Measurements from ENCODE around the gene MLLT1.

Gene MLLT1

DNA sequence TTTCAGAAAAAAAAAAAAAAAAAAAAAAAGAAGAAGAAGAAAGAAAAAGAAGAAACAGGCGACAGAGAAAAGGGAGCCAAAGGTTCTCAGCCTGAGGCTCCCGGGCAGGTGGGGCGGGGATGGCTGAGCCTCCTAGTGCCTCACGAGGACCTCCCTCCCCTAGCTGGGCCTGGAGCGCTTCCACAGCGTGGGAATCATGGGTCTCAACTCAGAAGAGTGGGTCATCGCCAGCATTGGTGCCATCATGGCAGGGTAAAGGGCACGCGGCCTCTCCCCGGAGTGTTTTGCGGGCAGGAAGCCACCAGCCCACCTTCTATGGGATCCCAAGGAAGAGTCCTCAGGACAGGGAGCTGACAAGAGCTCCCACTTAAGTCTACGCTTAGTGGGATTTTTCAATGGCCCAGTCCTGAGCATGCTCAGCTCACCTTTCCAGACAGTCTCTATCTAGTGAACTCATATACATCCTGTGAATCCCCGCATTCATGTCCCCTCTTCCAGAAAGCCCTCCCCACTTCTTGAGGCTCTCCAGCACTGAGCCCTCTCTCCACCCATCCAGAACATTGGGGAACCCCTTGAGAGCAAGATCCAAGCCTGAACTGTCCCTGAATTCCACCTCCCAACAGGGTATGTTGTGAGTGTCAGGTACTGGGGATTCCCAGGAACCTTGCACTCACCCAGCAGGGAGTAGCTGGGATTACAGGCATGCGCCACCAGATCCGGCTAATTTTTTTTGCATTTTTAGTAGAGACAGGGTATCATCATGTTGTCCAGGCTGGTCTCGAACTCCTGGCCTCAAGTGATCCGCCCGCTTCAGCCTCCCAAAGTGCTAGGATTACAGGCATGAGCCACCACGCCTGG, 74.7 kb downstream of the MLLT1 start:
- no peak for DNase-seq (ENCODE audit: low read depth)

DNA sequence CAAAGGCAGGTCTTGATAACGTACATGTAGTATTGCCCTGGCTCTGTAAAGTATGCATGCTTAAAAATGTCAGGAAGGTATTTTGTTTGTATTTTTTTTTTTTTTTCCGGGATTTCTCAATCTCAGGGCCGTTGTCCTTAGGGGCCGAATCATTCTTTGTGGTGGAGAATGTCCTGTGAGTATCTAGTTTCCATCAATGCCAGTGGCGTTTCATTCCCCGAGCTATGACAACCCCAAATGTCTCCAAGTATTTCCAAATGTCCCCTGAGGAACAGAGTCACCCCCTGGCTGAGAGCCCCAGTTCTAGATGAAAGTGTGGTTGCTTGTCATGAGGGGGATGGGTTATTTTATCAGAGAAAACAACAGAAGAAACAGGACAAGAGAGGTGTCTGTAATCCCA, 75.6 kb downstream of the MLLT1 start:
- DNase-seq (ENCODE audit: low read depth): no peak

GRCh38 chr19:6199240-6199994, 80.4 kb downstream of the MLLT1 start:
- DNase-seq (ENCODE audit: low read depth): peak; percentile 99

GRCh38 chr19:6198896-6199239, 80.9 kb downstream of the MLLT1 start:
- DNase-seq (ENCODE audit: low read depth): no peak

- DNase-seq (ENCODE audit: low read depth): no peak
Measured at GRCh38 chr19:6196361-6196760, 83.4 kb downstream of the MLLT1 start.

- DNase-seq (ENCODE audit: low read depth): no peak
Measured at GRCh38 chr19:6188811-6189210, 91.0 kb downstream of the MLLT1 start.

DNA sequence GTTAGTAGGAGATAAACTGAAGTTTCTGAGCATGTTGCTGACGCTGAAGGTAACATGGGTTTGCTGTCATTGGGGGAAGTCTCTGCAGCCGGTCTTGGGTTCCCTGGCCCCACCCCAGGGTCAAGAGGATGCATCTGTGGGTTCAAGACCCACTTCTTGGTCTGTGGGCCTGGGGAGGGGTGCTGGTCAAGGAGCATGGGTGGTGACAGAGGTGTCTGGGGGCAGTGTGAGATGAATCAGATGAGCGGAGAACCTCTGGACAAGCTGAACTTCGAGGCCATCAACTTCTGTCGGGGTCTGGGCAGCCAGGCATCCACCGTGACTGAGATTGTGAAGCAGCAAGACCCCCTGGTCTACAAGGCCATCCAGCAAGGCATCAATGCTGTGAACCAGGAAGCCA, 92.4 kb downstream of the MLLT1 start:
- no peak for DNase-seq (ENCODE audit: low read depth)

GRCh38 chr19:6185835-6186834, 93.6 kb downstream of the MLLT1 start:
- no peak for DNase-seq (ENCODE audit: low read depth)

DNA sequence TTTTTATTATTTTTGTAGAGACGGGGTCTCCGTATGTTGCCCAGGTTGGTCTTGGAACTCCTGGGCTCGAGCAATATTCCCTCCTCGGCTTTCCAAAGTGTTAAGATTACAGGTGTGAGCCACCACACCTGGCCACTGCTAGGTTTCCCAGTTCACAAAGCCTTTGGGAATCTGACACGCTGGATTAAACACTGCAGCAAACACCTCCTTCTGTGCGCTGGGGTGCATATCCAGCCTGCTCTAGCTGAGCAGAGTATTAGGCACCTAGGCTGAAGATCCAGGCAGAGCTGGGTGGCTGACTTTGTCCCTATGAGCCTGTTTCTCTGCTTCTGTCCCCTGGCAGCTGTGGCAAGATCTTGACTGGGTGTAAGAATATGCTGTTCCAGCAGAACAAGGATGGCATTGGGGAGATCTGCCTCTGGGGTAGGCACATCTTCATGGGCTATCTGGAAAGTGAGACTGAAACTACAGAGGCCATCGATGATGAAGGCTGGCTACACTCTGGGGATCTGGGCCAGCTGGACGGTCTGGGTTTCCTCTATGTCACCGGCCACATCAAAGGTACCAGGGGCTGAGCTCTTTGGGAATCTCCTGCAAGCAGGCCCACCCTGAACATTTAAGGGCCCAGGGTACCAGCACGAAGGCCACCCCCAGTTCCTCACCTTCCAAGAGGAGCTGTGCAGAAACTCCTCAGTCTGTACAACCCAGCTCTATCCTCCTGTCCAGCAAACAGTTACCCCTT, 94.5 kb downstream of the MLLT1 start:
- no peak for DNase-seq (ENCODE audit: low read depth)

DNA sequence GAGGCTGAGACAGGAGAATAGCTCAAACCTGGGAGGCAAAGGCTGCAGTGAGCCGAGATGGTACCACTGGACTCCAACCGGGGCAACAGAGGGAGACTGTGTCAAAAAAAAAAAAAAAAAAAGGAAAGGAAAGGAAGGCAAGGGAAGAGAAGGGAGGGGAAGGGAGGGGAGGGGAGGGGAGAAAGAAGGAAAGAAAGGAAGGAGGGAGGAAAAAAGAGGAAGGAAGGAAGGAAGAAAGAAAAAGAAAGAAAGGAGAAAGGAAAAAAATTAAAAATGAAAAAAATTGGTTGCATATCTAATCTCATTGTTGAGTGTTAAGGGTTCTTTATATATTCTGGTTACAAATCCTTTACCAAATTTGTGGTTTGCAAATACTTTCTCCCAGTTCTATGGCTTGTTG, 98.7 kb downstream of the MLLT1 start:
- DNase-seq (ENCODE audit: low read depth): no peak

GRCh38 chr19:6173190-6173589, 106.6 kb downstream of the MLLT1 start:
- no peak for DNase-seq (ENCODE audit: low read depth)

DNA sequence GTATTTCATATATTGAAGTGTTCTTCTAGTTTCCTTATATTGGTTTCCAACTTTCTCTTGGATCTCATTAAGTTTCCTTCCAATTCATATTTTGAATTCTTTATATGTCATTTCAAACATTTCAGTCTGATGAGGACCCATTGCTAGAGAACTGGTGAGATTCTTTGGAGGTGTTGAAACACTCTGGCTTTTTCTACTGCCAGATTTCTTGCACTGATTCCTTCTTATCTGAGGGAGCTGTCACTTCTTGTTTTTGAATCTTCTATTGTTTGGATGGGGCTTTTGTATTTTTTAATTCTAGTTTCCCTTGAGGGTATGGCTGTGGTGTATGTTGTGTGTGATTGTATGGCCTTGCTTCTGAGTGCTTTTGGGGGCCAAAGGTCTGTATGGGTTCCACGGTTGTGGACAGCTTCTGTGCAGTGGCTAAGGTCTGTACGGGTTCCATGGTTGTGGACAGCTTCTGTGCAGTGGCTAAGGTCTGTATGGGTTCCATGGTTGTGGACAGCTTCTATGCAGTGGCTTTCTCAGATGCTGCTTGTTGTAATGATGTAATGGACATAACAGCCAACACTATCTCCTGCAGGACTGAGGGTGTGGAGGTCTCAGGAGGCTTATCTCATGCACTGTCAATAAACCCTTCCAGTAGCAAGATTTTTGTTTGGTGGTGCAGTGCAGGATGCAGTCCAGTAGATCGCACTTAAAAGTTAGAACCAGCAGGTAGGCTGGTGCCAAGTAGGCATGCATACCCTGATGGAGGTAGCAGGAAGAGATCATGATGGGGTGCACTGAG, 107.5 kb downstream of the MLLT1 start:
- no peak for DNase-seq (ENCODE audit: low read depth)

DNA sequence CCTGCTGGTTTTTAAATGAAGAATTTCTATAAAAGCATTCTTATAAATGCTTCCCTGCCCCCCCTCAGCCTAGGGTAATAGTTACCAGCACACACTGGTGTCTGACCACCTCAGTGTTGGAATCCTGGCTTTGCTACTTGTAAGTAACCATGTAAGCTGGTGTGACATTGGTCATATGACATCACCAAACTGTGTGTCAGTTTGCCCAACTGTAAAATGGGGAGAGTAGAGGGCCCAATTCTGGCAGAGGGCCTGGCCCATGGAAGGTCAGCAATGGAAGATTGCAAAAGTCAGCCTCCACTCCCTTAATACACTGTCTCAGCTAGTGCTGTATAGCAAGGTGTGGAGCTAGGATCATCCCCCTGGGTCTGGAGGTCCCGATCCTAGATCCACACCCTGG, 112.7 kb downstream of the MLLT1 start:
- DNase-seq (ENCODE audit: low read depth): no peak

DNA sequence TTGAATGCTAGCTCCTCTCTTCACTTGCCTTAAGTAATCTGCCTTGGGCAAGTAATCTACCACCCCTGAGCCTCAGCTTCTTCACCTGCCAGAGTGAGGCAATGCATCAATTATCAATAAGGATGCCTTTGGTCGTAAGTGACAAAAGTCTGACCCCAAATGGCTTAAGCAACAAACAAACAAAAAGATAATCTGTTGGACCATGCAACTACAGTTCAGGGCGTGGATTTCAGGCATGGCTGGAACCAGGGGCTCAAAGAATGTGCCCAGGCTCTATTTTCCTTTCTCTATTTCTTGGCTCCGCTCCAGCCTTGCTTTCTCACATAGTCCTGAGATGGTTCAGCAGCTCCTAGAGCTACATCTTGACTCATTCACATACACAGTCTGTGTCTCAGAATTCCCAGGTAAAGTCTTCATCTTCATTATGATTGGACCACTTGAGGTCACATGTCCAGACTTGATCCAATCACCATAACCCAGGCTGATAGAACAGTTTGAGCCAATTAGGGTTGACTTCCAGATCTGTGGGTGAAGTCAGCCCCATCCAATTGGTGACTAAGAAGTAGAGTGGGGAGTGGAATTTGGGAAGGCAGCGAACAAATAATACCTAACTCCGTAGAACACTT, 114.8 kb downstream of the MLLT1 start:
- DNase-seq (ENCODE audit: low read depth): no peak

- DNase-seq (ENCODE audit: low read depth): peak; percentile 23
Measured at GRCh38 chr19:6161271-6161850, 118.4 kb downstream of the MLLT1 start.

All from stimulated activated CD4-positive, alpha-beta T cell treated with anti-CD3 and anti-CD28 coated beads, Interleukin-2, amount 100 ng/mL, for 4 hours (primary cell).